GM12878 (cell line): ENCODE data around the gene AGK. TPM values are rescaled to one million over a fixed set of nuclear protein-coding genes. Genes with fewer than 3 reads are reported as not detected.

ENCODE experiments used
- ASH2L ChIP-seq: fragments of 300-600, 200-600 bp; sonication (generic); IDR thresholded peaks from 2 replicates; pipeline ENCODE4 v1.6.1; 2017; ENCODE audit warnings: low read depth, mild to moderate bottlenecking, borderline replicate concordance
- ATF2 ChIP-seq: IDR thresholded peaks from 2 replicates; pipeline ENCODE4 v1.6.1; 2012; ENCODE audit warnings: low read length, inconsistent platforms
- ATF7 ChIP-seq: fragments of 450-650 bp; IDR thresholded peaks from 2 replicates; pipeline ENCODE4 v1.6.1; 2016; ENCODE audit warnings: low read depth, mild to moderate bottlenecking
- BHLHE40 ChIP-seq, 2 experiments: fragments of 450-650 bp in 1 of 2; IDR thresholded peaks; 2 replicates each; pipeline ENCODE4 v1.6.1; 2011 to 2017; ENCODE audit warnings: low read depth in 2 of 2, borderline replicate concordance in 1 of 2, improper control_type of control experiment in 1 of 2, low read length in 1 of 2, mild to moderate bottlenecking in 1 of 2
- CHD1 ChIP-seq: IDR thresholded peaks from 2 replicates; pipeline ENCODE4 v1.6.1; 2012; ENCODE audit warnings: low read depth, low read length, improper control_type of control experiment
- CREB1 ChIP-seq: IDR thresholded peaks from 2 replicates; pipeline ENCODE4 v1.6.1; 2012; ENCODE audit warnings: low read depth, mild to moderate bottlenecking, inconsistent platforms
- CUX1 ChIP-seq: IDR thresholded peaks from 2 replicates; pipeline ENCODE4 v1.6.1; 2012; ENCODE audit warnings: improper control_type of control experiment, low read depth, low read length; ENCODE audit not compliant: insufficient replicate concordance
- DPF2 ChIP-seq: fragments of 450-650 bp; IDR thresholded peaks from 2 replicates; pipeline ENCODE4 v1.6.1; 2017; ENCODE audit warnings: mild to moderate bottlenecking
- GABPA ChIP-seq: IDR thresholded peaks from 2 replicates; pipeline ENCODE4 v1.6.1; 2014; ENCODE audit warnings: antibody characterized with exemption, low read depth, mild to moderate bottlenecking, inconsistent platforms
- HDGF ChIP-seq: fragments of 450-650 bp; IDR thresholded peaks from 2 replicates; pipeline ENCODE4 v1.6.1; 2016; ENCODE audit warnings: antibody characterized with exemption
- MXI1 ChIP-seq: fragments of 150-350 bp; IDR thresholded peaks from 2 replicates; pipeline ENCODE4 v1.6.1; 2011; ENCODE audit warnings: low read depth, mild to moderate bottlenecking, inconsistent platforms, low read length, improper control_type of control experiment
- MYC ChIP-seq: IDR thresholded peaks from 2 replicates; pipeline ENCODE4 v1.6.1; 2011; ENCODE audit warnings: mild to moderate bottlenecking, low read length, moderate library complexity, inconsistent platforms; ENCODE audit not compliant: insufficient read depth, insufficient replicate concordance, insufficient read length, severe bottlenecking
- NBN ChIP-seq: fragments of 450-650 bp; IDR thresholded peaks from 2 replicates; pipeline ENCODE4 v1.6.1; 2016
- POLR2AphosphoS2 ChIP-seq: IDR thresholded peaks from 2 replicates; pipeline ENCODE4 v1.6.1; 2011; ENCODE audit warnings: low read depth, mild to moderate bottlenecking, low read length, improper control_type of control experiment, moderate library complexity
- RCOR1 ChIP-seq: conservative IDR thresholded peaks from 2 replicates; pipeline ENCODE4 v1.6.1; 2012; ENCODE audit warnings: low read depth, low read length, improper control_type of control experiment
- SMARCA5 ChIP-seq: fragments of 450-650 bp; IDR thresholded peaks from 2 replicates; pipeline ENCODE4 v1.6.1; 2017; ENCODE audit warnings: mild to moderate bottlenecking
- SREBF2 ChIP-seq: IDR thresholded peaks from 2 replicates; pipeline ENCODE4 v1.6.1; 2012; ENCODE audit warnings: mild to moderate bottlenecking, low read length
- ZBED1 ChIP-seq: IDR thresholded peaks from 2 replicates; pipeline ENCODE4 v1.6.1; 2016; ENCODE audit warnings: borderline replicate concordance
- ZNF24 ChIP-seq: fragments of 450-650 bp; IDR thresholded peaks from 2 replicates; pipeline ENCODE4 v1.6.1; 2017; ENCODE audit warnings: antibody characterized with exemption, mild to moderate bottlenecking
- polyA plus RNA-seq, 11 experiments: library from polyadenylated mRNA; depleted of rRNA in 4 of 11; unstranded in 6 of 11; stranded (reverse) in 5 of 11; fragments of >200 nt; fragmentation: Nextera tagmentation in 4 of 11; fragmentation: Illumina TruSeq in 1 of 11; extraction: Ambion mirVana in 4 of 11; extraction: Trizol in 1 of 11; gene quantifications; 1 replicate in 1 of 11; 2 replicates in 10 of 11; pipeline versions ENCODE4 v1.2.1 to v1.2.3, GENCODE V29; 2011 to 2016; ENCODE audit warnings: inconsistent platforms in 2 of 11, missing spikeins in 2 of 11, low read depth in 1 of 11
- total RNA-seq, 4 experiments: library from RNA; depleted of rRNA in 3 of 4; stranded (reverse); fragments of >200 nt in 3 of 4; fragmentation: Illumina TruSeq in 1 of 4; extraction: Trizol in 1 of 4; gene quantifications; 2 replicates each; pipeline versions ENCODE4 v1.2.1 to v1.2.3, GENCODE V29; 2013 to 2021
- TF ChIP-seq, protein P1 (sequence below): fragments of 450-650 bp; IDR thresholded peaks from 2 replicates; pipeline ENCODE4 v1.6.1; 2018; ENCODE audit warnings: borderline replicate concordance, mild to moderate bottlenecking; ENCODE audit not compliant: partially characterized antibody
- TF ChIP-seq, protein P2 (sequence below): IDR thresholded peaks from 2 replicates; pipeline ENCODE4 v1.6.1; 2011; ENCODE audit warnings: borderline replicate concordance, low read depth, mild to moderate bottlenecking, moderate library complexity, low read length; ENCODE audit not compliant: insufficient read depth, poor library complexity, severe bottlenecking

Gene AGK
- total and polyA plus RNA-seq, 10 of the 15 experiments (the other 5 are each of a cell fraction or from before 2014, with no cell fraction given): 32.5 to 85.6 (median 47.8) TPM

GRCh38 chr7:141701489-141702046, 150.4 kb downstream of the AGK start (continued):
- TF ChIP-seq, protein P1, sequence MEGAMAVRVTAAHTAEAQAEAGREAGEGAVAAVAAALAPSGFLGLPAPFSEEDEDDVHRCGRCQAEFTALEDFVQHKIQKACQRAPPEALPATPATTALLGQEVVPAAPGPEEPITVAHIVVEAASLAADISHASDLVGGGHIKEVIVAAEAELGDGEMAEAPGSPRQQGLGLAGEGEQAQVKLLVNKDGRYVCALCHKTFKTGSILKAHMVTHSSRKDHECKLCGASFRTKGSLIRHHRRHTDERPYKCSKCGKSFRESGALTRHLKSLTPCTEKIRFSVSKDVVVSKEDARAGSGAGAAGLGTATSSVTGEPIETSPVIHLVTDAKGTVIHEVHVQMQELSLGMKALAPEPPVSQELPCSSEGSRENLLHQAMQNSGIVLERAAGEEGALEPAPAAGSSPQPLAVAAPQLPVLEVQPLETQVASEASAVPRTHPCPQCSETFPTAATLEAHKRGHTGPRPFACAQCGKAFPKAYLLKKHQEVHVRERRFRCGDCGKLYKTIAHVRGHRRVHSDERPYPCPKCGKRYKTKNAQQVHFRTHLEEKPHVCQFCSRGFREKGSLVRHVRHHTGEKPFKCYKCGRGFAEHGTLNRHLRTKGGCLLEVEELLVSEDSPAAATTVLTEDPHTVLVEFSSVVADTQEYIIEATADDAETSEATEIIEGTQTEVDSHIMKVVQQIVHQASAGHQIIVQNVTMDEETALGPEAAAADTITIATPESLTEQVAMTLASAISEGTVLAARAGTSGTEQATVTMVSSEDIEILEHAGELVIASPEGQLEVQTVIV: no peak
- no peak for TF ChIP-seq GABPA
- peak; percentile 64; the same call in 1 of the 2 replicates for TF ChIP-seq MXI1
- no peak for TF ChIP-seq SREBF2
- no peak for TF ChIP-seq ZBED1
- TF ChIP-seq SMARCA5: no peak
- no peak for TF ChIP-seq NBN
- 0 out of 2 replicates have a peak, but pooled peaks have one; percentile 8 for TF ChIP-seq ZNF24
- no peak for TF ChIP-seq CUX1
- peak; percentile 13; the same call in 1 of the 2 replicates for TF ChIP-seq CREB1
- TF ChIP-seq CHD1: no peak
- TF ChIP-seq BHLHE40 (IDR thresholded peaks at IDR 0.05; ENCODE audit: borderline replicate concordance in 1 of 2, low read depth in 2 of 2, low read length in 1 of 2): peak in 1 of 2 experiments; percentile 28; a peak in 1 of 4 replicates
- TF ChIP-seq HDGF: no peak
- no peak for TF ChIP-seq ATF2
- no peak for TF ChIP-seq MYC
- no peak for TF ChIP-seq RCOR1
- peak; percentile 30 for TF ChIP-seq DPF2
- TF ChIP-seq POLR2AphosphoS2: no peak
- TF ChIP-seq ASH2L: peak; percentile 50; the same call in 1 of the 2 replicates
- TF ChIP-seq, protein P2, sequence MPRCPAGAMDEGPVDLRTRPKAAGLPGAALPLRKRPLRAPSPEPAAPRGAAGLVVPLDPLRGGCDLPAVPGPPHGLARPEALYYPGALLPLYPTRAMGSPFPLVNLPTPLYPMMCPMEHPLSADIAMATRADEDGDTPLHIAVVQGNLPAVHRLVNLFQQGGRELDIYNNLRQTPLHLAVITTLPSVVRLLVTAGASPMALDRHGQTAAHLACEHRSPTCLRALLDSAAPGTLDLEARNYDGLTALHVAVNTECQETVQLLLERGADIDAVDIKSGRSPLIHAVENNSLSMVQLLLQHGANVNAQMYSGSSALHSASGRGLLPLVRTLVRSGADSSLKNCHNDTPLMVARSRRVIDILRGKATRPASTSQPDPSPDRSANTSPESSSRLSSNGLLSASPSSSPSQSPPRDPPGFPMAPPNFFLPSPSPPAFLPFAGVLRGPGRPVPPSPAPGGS: no peak
- no peak for TF ChIP-seq ATF7
